GM23248 (cell line): ENCODE data around the gene E2F7.

Experiments used
- EZH2 ChIP-seq: fragments of 200-600 bp; sonication (generic); IDR thresholded peaks from 2 replicates; pipeline ENCODE4 v1.6.1; 2018; ENCODE audit warnings: antibody characterized with exemption, mild to moderate bottlenecking; ENCODE audit not compliant: insufficient read depth, poor library complexity, severe bottlenecking
- EZH2phosphoT487 ChIP-seq: fragments of 200-600 bp; sonication (generic); IDR thresholded peaks from 2 replicates; pipeline ENCODE4 v1.6.1; 2018; ENCODE audit warnings: antibody characterized with exemption, moderate library complexity, mild to moderate bottlenecking, low read depth; ENCODE audit not compliant: insufficient read depth

- TF ChIP-seq EZH2phosphoT487 = no peak
- TF ChIP-seq EZH2 = no peak
These were observed 22.1 kb upstream of the E2F7 start for GRCh38 chr12:77087427-77087826.
